Endothelial cell of umbilical vein (primary cell): ENCODE data around the gene AKAP5. TPM values are rescaled to one million over a fixed set of nuclear protein-coding genes. Genes with fewer than 3 reads are reported as not detected.

Experiments
- BruUV-seq: library from RNA; stranded (reverse); fragments of 400-500 nt; replicated peaks from 2 replicates; lab custom pipeline; 2021; lab: Mats Ljungman, UMichigan
- CTCF ChIA-PET: fragments of 300-600, 350-600 bp; sonication (Branson Sonifier 250); formaldehyde crosslinking; loops from one replicate; lab custom pipeline; 2021; ENCODE audit warnings: antibody characterized with exemption, inconsistent platforms; lab: Charles Lee
- POLR2A ChIA-PET: fragments of 300-600, 350-600 bp; sonication (Branson Sonifier 250); formaldehyde crosslinking; loops from one replicate; lab custom pipeline; 2021; ENCODE audit warnings: antibody characterized with exemption, inconsistent platforms; lab: Charles Lee
- DNase-seq: peaks from one replicate; pipeline ENCODE4 v3.0.0-alpha.2; 2011; ENCODE audit warnings: low read depth, low spot score
- FAIRE-seq: peaks from 2 replicates; lab custom pipeline; 2011; peaks lifted over from hg19 to GRCh38; lab: Jason Lieb, UNC
- H2AFZ ChIP-seq: 2 replicates; pipeline ENCODE4 v1.6.0; 2012; ENCODE audit warnings: low read depth, low read length, control low read depth, inconsistent platforms
- H3K27ac ChIP-seq: 2 replicates; pipeline ENCODE4 v1.5.1; 2011; ENCODE audit warnings: low read depth, mild to moderate bottlenecking, control low read depth, low read length, moderate library complexity; ENCODE audit not compliant: insufficient read depth
- H3K27me3 ChIP-seq, 2 experiments: 2 replicates each; pipeline versions ENCODE4 v1.6.0 to v1.6.1; 2011; ENCODE audit warnings: low read length in 2 of 2, mixed read lengths in 1 of 2; ENCODE audit not compliant: control insufficient read depth in 2 of 2, insufficient read depth in 2 of 2
- H3K36me3 ChIP-seq, 2 experiments: 2 replicates in 1 of 2; 3 replicates in 1 of 2; pipeline ENCODE4 v1.5.1; 2011; ENCODE audit warnings: low read length in 2 of 2, mild to moderate bottlenecking in 1 of 2, moderate library complexity in 1 of 2; ENCODE audit not compliant: control insufficient read depth in 2 of 2, insufficient read depth in 2 of 2; ENCODE audit errors: extremely low read depth in 1 of 2
- H3K4me1 ChIP-seq: 3 replicates; pipeline ENCODE4 v1.5.1; 2011; ENCODE audit warnings: mild to moderate bottlenecking, low read length; ENCODE audit not compliant: control insufficient read depth, insufficient read depth; ENCODE audit errors: extremely low read depth
- H3K4me2 ChIP-seq: 2 replicates; pipeline ENCODE4 v1.6.1; 2011; ENCODE audit warnings: low read length, control low read depth, mixed read lengths; ENCODE audit not compliant: insufficient read depth
- H3K4me3 ChIP-seq, 3 experiments: fragments of 200-600 bp in 1 of 3; sonication (generic), shearing (Covaris generic) in 1 of 3; replicated peaks in 1 of 3; 2 replicates each; pipeline ENCODE4 v1.5.1; 2011 to 2016; ENCODE audit warnings: control low read depth in 3 of 3, low read length in 3 of 3, mild to moderate bottlenecking in 2 of 3, inconsistent platforms in 1 of 3, low read depth in 1 of 3, moderate library complexity in 1 of 3; ENCODE audit not compliant: insufficient read depth in 1 of 3
- H3K79me2 ChIP-seq: 2 replicates; pipeline ENCODE4 v1.6.0; 2012; ENCODE audit warnings: low read length, inconsistent platforms; ENCODE audit not compliant: control insufficient read depth, insufficient read depth
- H3K9ac ChIP-seq: replicated peaks from 2 replicates; pipeline ENCODE3; 2011; ENCODE audit warnings: low read length, control low read depth; ENCODE audit not compliant: insufficient read depth; ENCODE audit errors: extremely low read depth
- H3K9me1 ChIP-seq: replicated peaks from 3 replicates; pipeline ENCODE4 v1.6.0; 2011; ENCODE audit warnings: mild to moderate bottlenecking, low read length; ENCODE audit not compliant: control insufficient read depth, insufficient read depth; ENCODE audit errors: extremely low read depth
- H3K9me3 ChIP-seq: replicated peaks from 2 replicates; pipeline ENCODE4 v1.5.1; 2012; ENCODE audit warnings: low read length, inconsistent platforms; ENCODE audit not compliant: control insufficient read depth, insufficient read depth
- H4K20me1 ChIP-seq: replicated peaks from 2 replicates; pipeline ENCODE3; 2011; ENCODE audit warnings: mild to moderate bottlenecking, low read length; ENCODE audit not compliant: control insufficient read depth, insufficient read depth; ENCODE audit errors: extremely low read depth
- CTCF ChIP-seq, 2 donors: IDR thresholded peaks; 1 replicate in 1 of 2; 2 replicates in 1 of 2; pipeline ENCODE4 v1.5.1; 2011; ENCODE audit warnings: low read length in 2 of 2, mild to moderate bottlenecking in 2 of 2, moderate library complexity in 2 of 2, control low read depth in 1 of 2, inconsistent platforms in 1 of 2, low read depth in 1 of 2; ENCODE audit not compliant: insufficient read depth in 1 of 2; ENCODE audit errors: extremely low read depth in 1 of 2
- EZH2 ChIP-seq: IDR thresholded peaks from 2 replicates; pipeline ENCODE4 v1.6.1; 2012; ENCODE audit warnings: borderline replicate concordance, low read depth, mild to moderate bottlenecking, moderate library complexity, low read length, inconsistent platforms; ENCODE audit not compliant: severe bottlenecking
- FOS ChIP-seq: IDR thresholded peaks from 2 replicates; pipeline ENCODE4 v1.6.1; 2011; ENCODE audit warnings: mild to moderate bottlenecking, low read length, moderate library complexity, borderline replicate concordance; ENCODE audit not compliant: insufficient read depth
- GATA2 ChIP-seq: IDR thresholded peaks from 2 replicates; pipeline ENCODE4 v1.7.0; 2011; ENCODE audit warnings: low read depth, mild to moderate bottlenecking, moderate library complexity, mixed read lengths, low read length; ENCODE audit not compliant: insufficient read length, insufficient read depth
- JUN ChIP-seq: IDR thresholded peaks from 2 replicates; pipeline ENCODE4 v1.6.1; 2011; ENCODE audit warnings: borderline replicate concordance, low read depth; ENCODE audit not compliant: insufficient read length, insufficient read depth
- MYC ChIP-seq: IDR thresholded peaks from one replicate; pipeline ENCODE4 v1.6.1; 2011; ENCODE audit warnings: mild to moderate bottlenecking, low read depth, low read length
- POLR2A ChIP-seq: IDR thresholded peaks from 2 replicates; pipeline ENCODE4 v1.6.1; 2012; ENCODE audit warnings: low read depth, mild to moderate bottlenecking, control low read depth, low read length
- POLR2AphosphoS5 ChIP-seq: IDR thresholded peaks from 2 replicates; pipeline ENCODE4 v1.6.1; 2012; ENCODE audit warnings: low read depth, mild to moderate bottlenecking, control low read depth, low read length, moderate library complexity; ENCODE audit not compliant: insufficient read depth
- dilution Hi-C: fragments of 300-500 bp; cut with MboI; formaldehyde crosslinking; loops from one replicate; pipeline ENCODE4 v1.15.0; 2019; ENCODE audit warnings: low sequenced_read_pairs; ENCODE audit not compliant: extremely low pct_ligation_motif_present
- intact Hi-C: fragments of 100-400 bp; cut with micrococcal nuclease; formaldehyde crosslinking; loops from one replicate; pipeline ENCODE4 v1.10.0; 2022
- polyA plus RNA-seq, 4 experiments: library from polyadenylated mRNA; depleted of rRNA in 3 of 4; stranded (reverse) in 3 of 4; unstranded in 1 of 4; fragments of >200 nt; gene quantifications; 2 replicates each; pipeline versions ENCODE4 v1.2.1 to v1.2.3, GENCODE V29; 2011 to 2012; ENCODE audit warnings: missing spikeins in 1 of 4
- total RNA-seq: library from RNA; stranded (reverse); gene quantifications from 2 replicates; pipeline ENCODE4 v1.2.3, GENCODE V29; 2021
- TF ChIP-seq, protein P1 (sequence below): IDR thresholded peaks from 2 replicates; pipeline ENCODE4 v1.6.1; 2011; ENCODE audit not compliant: insufficient read depth, insufficient read length

Gene AKAP5
- total and polyA plus RNA-seq, 2 donors (not counting 3 experiments of a cell fraction or from before 2014, with no cell fraction given): 0.10 to 0.75 TPM

- Histone ChIP-seq H3K36me3 (no peaks in the 10 kb centered on the region), H3K27me3 (no peaks in the 10 kb centered on the region), H2AFZ (no peak overlapping the region), H3K4me3 (no peak overlapping the region), H3K79me2 (no peaks in the 10 kb centered on the region), H3K9me1 (no peaks in the 10 kb centered on the region), H3K4me1 (peaks cover 14% of the 10 kb centered on the region), H3K9me3 (no peaks in the 10 kb centered on the region), H3K4me2 (no peak overlapping the region), H4K20me1 (no peaks in the 10 kb centered on the region), H3K27ac (no peak overlapping the region), H3K9ac (no peak overlapping the region)
- intact Hi-C loops: no loop called here
- POLR2A ChIA-PET: no interaction called here
- no TSS peak for BruUV-seq
- dilution Hi-C loops: no loop called here
- TF ChIP-seq JUN (no peak), EZH2 (no peak), POLR2A (no peak), GATA2 (no peak), MYC (no peak), FOS (no peak), CTCF (IDR thresholded peaks at IDR 0.05; ENCODE audit: extremely low read depth in 1 of 2, insufficient read depth in 1 of 2, low read depth in 1 of 2, low read length in 2 of 2) (no peak), POLR2AphosphoS5 (no peak)
- TF ChIP-seq, protein P1, sequence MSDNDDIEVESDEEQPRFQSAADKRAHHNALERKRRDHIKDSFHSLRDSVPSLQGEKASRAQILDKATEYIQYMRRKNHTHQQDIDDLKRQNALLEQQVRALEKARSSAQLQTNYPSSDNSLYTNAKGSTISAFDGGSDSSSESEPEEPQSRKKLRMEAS: no peak
- CTCF ChIA-PET: interaction anchor here (1.2 to 4.0 kb wide), 4 partner anchors 11 to 123 kb away, joined by 3 to 32 read pairs (median 17); no protein-coding TSS in a partner anchor
- DNase-seq (no peak), FAIRE-seq (no peak)
Measured at GRCh38 chr14:64467566-64467965, 2.3 kb downstream of the AKAP5 start.
